ENCODE data around the gene TPSG1.

DNA sequence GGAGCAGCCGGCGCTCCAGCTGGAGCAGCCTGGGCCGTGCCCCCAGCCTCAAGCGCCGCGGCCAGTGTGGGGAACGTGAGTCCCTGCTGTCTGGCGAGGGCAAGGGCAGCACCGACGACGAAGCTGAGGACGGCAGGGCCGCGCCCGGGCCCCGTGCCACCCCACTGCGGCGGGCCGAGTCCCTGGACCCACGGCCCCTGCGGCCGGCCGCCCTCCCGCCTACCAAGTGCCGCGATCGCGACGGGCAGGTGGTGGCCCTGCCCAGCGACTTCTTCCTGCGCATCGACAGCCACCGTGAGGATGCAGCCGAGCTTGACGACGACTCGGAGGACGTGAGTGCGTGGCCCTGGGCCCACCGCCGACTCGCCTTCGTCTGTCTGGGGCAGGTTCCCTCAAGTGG is 16.0 kb downstream of the TPSG1 start:
- TF ChIP-seq TSHZ2 (CRISPR knock-in tag; IDR thresholded peaks at IDR 0.05) (no peak), ZFP3 (CRISPR knock-in tag; IDR thresholded peaks at IDR 0.05) (no peak), ZFP30 (CRISPR knock-in tag; IDR thresholded peaks at IDR 0.05) (no peak), ZNF70 (CRISPR knock-in tag; IDR thresholded peaks at IDR 0.05) (no peak), CREB5 (CRISPR knock-in tag; IDR thresholded peaks at IDR 0.05; ENCODE audit: low read depth) (no peak), RARB (CRISPR knock-in tag; IDR thresholded peaks at IDR 0.05) (no peak), ARNTL (CRISPR knock-in tag; IDR thresholded peaks at IDR 0.05; ENCODE audit: borderline replicate concordance, low read depth) (no peak), ESRRG (CRISPR knock-in tag; IDR thresholded peaks at IDR 0.05) (no peak), TOX (CRISPR knock-in tag; IDR thresholded peaks at IDR 0.05; ENCODE audit: borderline replicate concordance) (no peak), PATZ1 (CRISPR knock-in tag; IDR thresholded peaks at IDR 0.05; ENCODE audit: borderline replicate concordance) (no peak), PPARA (CRISPR knock-in tag; IDR thresholded peaks at IDR 0.05; ENCODE audit: borderline replicate concordance) (no peak)
- TF ChIP-seq, protein P1, sequence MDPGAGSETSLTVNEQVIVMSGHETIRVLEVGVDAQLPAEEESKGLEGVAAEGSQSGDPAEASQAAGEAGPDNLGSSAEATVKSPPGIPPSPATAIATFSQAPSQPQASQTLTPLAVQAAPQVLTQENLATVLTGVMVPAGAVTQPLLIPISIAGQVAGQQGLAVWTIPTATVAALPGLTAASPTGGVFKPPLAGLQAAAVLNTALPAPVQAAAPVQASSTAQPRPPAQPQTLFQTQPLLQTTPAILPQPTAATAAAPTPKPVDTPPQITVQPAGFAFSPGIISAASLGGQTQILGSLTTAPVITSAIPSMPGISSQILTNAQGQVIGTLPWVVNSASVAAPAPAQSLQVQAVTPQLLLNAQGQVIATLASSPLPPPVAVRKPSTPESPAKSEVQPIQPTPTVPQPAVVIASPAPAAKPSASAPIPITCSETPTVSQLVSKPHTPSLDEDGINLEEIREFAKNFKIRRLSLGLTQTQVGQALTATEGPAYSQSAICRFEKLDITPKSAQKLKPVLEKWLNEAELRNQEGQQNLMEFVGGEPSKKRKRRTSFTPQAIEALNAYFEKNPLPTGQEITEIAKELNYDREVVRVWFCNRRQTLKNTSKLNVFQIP (CRISPR knock-in tag; IDR thresholded peaks at IDR 0.05; ENCODE audit: borderline replicate concordance, low read depth): no peak

All from SK-N-SH treated with all-trans-retinoic acid at 6 μM for 48 hours (cell line).